Stimulated activated CD4-positive, alpha-beta T cell treated with anti-CD3 and anti-CD28 coated beads, Interleukin-1b, Interleukin-23, amount 100 ng/mL, for 24 hours (primary cell): ENCODE data around the gene TNFSF11.

Source experiments
- DNase-seq, 4 experiments: peaks; one replicate each; pipeline ENCODE4 v3.0.0-alpha.2; 2020; ENCODE audit warnings: low read depth in 4 of 4, low spot score in 1 of 4

Gene TNFSF11

DNA sequence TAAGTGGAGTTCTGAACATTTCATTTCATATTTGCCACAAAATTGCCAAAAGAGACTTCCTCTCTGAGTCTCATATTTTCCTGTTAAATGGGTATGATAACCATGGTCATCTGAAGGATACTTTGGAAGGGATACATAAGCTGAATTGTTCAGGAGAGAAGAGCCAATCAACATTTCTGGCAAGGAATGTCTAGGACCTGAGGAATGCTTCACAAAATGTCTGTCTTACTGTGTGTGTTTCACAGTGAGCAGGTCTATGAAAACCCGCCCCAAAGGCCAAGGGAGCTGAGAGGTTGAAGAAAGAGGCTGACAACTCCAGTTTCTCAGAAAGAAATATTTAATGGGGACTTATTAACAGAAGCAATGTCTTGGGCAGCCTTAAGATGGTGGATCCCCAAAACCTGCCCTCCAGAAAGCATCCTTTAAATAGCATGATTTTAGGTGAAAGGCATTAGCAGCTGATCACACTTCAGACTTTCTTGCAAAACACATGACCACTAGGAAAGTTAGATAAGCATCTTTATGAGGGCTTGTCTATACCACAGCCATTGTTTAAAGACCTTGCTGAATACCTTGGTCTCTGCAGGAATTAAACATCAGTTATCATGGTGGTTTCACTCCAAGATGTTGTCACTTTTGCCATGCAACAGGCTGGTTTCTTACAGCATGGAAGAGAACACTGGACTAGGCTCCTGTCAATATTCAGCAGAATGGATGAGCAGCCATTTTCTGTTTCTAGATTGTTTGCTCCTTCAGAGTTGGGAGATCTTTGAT, 78.9 kb downstream of the TNFSF11 start:
- DNase-seq, result no peak

DNA sequence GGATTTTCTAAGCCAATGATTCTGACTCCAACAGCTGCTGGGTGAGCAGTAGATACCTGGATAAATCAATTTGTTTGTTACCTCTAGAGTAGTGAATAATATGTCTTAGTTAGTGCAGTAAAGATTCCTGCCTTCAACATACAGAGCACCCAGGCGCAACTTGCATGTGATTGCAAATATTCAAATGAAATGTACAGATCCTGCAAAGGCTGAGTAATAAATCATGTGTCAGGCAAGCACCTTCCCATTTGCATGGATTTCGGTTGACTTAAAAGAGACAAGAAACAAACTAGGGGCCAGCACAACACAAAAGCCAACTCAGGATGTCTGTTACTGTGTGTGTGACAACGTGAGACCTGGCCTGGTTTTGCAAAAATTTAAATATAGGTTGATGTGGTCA, 79.7 kb downstream of the TNFSF11 start:
- no peak for DNase-seq

DNA sequence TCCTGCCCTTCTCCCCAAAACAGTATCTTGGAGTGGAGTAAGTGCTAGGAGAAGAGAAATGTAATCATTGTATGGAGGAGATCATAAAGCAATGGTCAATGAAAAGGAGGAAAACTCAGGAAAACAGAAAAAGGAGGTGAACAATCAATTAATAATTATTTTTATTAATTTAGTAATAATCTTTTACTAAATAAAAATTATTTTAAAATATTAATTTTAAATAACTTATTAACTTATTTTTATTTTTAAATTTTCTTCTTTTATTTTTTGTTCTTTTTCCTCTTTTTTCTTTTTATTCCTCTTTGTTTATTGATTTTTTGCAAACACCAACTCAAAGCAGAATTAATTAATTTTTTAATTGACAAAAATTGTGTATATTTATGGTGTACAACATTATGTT, 80.3 kb downstream of the TNFSF11 start:
- DNase-seq, result no peak

DNA sequence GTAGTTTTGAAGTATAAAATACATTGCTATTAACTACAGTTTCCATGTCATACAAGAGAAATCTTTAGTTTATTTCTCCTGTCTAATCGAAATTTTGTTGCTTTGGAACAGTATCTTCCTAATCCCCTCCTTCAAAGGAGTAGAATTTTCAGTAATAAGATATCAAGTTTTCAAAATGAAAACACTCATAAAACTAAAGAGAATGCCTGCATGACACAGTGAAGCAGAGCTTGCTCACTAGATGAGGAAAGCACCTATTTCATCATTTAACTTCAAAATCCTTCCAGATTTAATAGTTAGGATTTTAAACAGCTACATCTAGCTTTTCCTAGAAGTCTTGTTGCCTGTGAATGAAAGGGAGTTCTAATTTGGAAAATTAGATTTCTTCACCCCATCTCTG, 80.8 kb downstream of the TNFSF11 start:
- DNase-seq, result no peak

DNA sequence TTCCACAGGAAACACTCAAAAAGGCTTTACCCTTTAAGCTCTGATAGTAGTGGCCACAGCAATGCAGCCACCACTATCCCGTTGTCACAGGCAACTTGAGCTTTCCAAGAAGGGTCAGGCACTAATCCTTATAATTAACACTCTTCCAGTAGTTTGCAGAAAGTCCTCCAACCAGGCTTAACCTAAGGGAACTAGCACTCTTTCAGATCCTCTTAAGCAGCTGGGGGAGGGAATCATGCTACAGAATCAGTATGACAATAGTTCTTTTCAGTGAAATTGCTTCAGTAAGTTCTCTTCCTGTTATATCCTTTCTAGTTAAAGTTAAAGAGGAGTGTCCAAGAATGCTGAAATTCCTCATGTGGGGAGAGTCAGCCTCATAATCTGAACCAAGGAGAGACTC, 82.2 kb downstream of the TNFSF11 start:
- DNase-seq, result no peak

DNA sequence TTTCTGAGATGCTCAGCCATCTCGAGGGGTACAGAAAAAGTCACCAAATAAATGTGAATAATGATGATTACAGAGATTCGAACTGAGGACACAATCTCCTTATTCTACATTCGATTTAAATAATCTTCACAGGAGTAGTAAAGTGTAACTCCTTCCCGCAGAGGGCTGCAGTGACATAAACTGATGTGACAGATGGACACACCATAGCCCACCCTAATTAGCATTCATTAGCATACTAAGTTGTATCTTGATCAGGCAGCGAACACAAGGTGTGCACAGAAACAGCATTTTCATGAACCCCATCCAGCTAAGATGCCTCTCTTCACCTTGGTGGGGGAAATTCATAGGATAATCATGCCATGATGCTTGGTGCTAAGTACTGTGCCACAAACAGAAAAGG, 83.0 kb downstream of the TNFSF11 start:
- no peak for DNase-seq
